Measurements from ENCODE around the gene NFASC. TPM values are rescaled to one million over a fixed set of nuclear protein-coding genes. Genes with fewer than 3 reads are reported as not detected.

The NFASC gene
- total RNA-seq, 1 experiment from 2014 or later: 1.6 TPM

DNA sequence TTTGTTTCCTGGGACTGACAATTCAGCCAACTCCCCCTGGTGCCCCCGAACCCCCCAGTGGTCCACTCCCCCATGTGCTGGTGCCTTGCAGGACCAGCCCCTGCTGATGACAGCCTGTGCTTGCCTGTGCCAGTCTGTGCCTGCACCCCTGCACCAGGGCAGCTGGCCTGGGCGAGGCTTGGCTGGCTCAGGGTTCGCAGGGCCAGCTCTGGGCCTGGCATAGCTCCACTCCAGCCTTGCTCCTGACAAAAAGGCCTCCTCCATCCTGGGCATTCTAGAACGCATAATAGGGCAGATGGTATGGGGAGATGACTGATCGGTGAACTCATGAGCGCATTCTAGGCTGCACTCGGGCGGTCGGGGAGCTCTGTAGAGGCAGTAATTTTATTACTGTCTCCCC is 177.7 kb downstream of the NFASC start:
- Histone ChIP-seq H3K9me3 (ENCODE audit: low read length) (no peaks in the 10 kb centered on the region), H4K20me1 (ENCODE audit: low read length) (no peaks in the 10 kb centered on the region), H3K9me2 (replicated peaks; ENCODE audit: low read length) (no peaks in the 10 kb centered on the region), H2AFZ (ENCODE audit: low read length) (no peak overlapping the region), H3K27ac (ENCODE audit: low read length) (no peak overlapping the region), H3K79me2 (ENCODE audit: low read length) (no peaks in the 10 kb centered on the region), H3F3A (ENCODE audit: low read length, unreplicated experiment) (no peaks in the 10 kb centered on the region), H3K4me1 (ENCODE audit: insufficient read depth, low read length) (no peaks in the 10 kb centered on the region), H3K4me3 (ENCODE audit: low read length) (no peak overlapping the region), H3K4me2 (ENCODE audit: low read length) (no peak overlapping the region), H3K27me3 (ENCODE audit: low read length) (peaks cover 100% of the 10 kb centered on the region), H3K9ac (ENCODE audit: low read length) (no peak overlapping the region), H3K36me3 (ENCODE audit: low read depth, low read length) (no peaks in the 10 kb centered on the region)
- no peak for ATAC-seq
- intact Hi-C loops (cut with micrococcal nuclease): no loop called here
- TF ChIP-seq, protein P1, sequence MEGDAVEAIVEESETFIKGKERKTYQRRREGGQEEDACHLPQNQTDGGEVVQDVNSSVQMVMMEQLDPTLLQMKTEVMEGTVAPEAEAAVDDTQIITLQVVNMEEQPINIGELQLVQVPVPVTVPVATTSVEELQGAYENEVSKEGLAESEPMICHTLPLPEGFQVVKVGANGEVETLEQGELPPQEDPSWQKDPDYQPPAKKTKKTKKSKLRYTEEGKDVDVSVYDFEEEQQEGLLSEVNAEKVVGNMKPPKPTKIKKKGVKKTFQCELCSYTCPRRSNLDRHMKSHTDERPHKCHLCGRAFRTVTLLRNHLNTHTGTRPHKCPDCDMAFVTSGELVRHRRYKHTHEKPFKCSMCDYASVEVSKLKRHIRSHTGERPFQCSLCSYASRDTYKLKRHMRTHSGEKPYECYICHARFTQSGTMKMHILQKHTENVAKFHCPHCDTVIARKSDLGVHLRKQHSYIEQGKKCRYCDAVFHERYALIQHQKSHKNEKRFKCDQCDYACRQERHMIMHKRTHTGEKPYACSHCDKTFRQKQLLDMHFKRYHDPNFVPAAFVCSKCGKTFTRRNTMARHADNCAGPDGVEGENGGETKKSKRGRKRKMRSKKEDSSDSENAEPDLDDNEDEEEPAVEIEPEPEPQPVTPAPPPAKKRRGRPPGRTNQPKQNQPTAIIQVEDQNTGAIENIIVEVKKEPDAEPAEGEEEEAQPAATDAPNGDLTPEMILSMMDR (conservative IDR thresholded peaks at IDR 0.05; ENCODE audit: low read depth, low read length): no peak
- no peak for TF ChIP-seq EZH2phosphoT487 (IDR thresholded peaks at IDR 0.05; ENCODE audit: borderline replicate concordance, low read length)
- no peak for TF ChIP-seq EZH2 (IDR thresholded peaks at IDR 0.05; ENCODE audit: low read length, unreplicated experiment)
- DNase-seq: no peak
- ChIA-PET POLR2A (ENCODE audit: unreplicated experiment) (no interaction called here), CTCF (interaction anchor here (1.5 kb wide), 1 partner anchor 13 kb away, joined by 6 read pairs; no protein-coding TSS in a partner anchor)
- no TSS peak for BruUV-seq (replicated peaks)

DNA sequence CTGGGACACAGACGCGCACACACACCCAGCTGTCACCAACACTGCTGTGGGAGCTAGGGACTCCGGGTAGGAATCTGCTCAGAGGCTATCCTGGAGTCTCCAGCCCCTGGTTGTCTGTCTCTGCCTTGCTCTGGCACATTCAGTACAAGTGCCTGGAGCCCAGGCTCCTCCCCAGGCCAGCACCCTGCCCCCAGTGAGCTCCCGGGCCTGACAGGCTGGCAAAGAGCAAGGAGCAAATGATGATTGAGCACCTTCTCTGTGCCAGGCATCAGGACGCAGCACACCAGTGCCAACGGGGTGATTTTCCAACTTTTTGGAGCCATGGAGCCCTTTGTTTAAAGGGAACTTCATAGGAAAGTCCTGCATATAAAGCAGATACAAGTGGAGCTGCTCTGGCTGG is 178.8 kb downstream of the NFASC start:
- intact Hi-C loops (cut with micrococcal nuclease): no loop called here
- ChIA-PET POLR2A (ENCODE audit: unreplicated experiment) (no interaction called here), CTCF (no interaction called here)
- no peak overlapping the region for H2AFZ ChIP-seq (ENCODE audit: low read length)
- no TSS peak for BruUV-seq (replicated peaks)
- H3K27ac ChIP-seq (ENCODE audit: low read length): no peak overlapping the region
- no peaks in the 10 kb centered on the region for H3K9me3 ChIP-seq (ENCODE audit: low read length)
- peaks cover 99% of the 10 kb centered on the region for H3K27me3 ChIP-seq (ENCODE audit: low read length)
- H4K20me1 ChIP-seq (ENCODE audit: low read length): no peaks in the 10 kb centered on the region
- ATAC-seq: no peak
- H3K9me2 ChIP-seq (replicated peaks; ENCODE audit: low read length): no peaks in the 10 kb centered on the region
- no peak overlapping the region for H3K4me2 ChIP-seq (ENCODE audit: low read length)
- no peak overlapping the region for H3K4me3 ChIP-seq (ENCODE audit: low read length)
- H3K36me3 ChIP-seq (ENCODE audit: low read depth, low read length): no peaks in the 10 kb centered on the region
- H3K79me2 ChIP-seq (ENCODE audit: low read length): no peaks in the 10 kb centered on the region
- DNase-seq: no peak
- H3K9ac ChIP-seq (ENCODE audit: low read length): no peak overlapping the region
- H3K4me1 ChIP-seq (ENCODE audit: insufficient read depth, low read length): no peaks in the 10 kb centered on the region
- no peak for TF ChIP-seq EZH2 (IDR thresholded peaks at IDR 0.05; ENCODE audit: low read length, unreplicated experiment)
- H3F3A ChIP-seq (ENCODE audit: low read length, unreplicated experiment): no peaks in the 10 kb centered on the region

DNA sequence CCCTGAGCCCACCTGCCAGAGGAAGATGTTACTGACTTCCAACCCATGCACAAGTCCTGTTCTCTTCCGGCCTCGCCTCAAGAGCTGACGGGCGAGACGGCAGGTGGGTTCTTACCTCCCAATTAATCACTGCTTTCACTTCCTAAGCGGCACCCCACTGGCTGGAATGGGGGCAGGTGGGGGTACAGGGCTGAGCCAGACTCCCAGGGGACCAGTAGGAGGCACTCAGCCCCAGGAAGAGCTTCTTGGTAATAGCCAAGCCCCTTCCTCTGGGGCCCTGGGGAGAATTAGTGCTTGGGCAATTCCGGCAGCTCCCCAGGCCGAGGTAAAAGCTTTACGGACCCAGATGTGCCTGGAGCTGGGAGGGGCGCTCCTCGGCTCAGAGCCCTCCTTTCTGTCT is 182.0 kb downstream of the NFASC start:
- no peak overlapping the region for H2AFZ ChIP-seq (ENCODE audit: low read length)
- no peaks in the 10 kb centered on the region for H3K9me2 ChIP-seq (replicated peaks; ENCODE audit: low read length)
- H3K4me1 ChIP-seq (ENCODE audit: insufficient read depth, low read length): no peaks in the 10 kb centered on the region
- no TSS peak for BruUV-seq (replicated peaks)
- H3K27me3 ChIP-seq (ENCODE audit: low read length): peaks cover 91% of the 10 kb centered on the region
- H3K27ac ChIP-seq (ENCODE audit: low read length): no peak overlapping the region
- H3K4me3 ChIP-seq (ENCODE audit: low read length): no peak overlapping the region
- DNase-seq (no peak), ATAC-seq (no peak)
- no peaks in the 10 kb centered on the region for H4K20me1 ChIP-seq (ENCODE audit: low read length)
- no peaks in the 10 kb centered on the region for H3K9me3 ChIP-seq (ENCODE audit: low read length)
- H3K4me2 ChIP-seq (ENCODE audit: low read length): no peak overlapping the region
- TF ChIP-seq EZH2 (IDR thresholded peaks at IDR 0.05; ENCODE audit: low read length, unreplicated experiment) (no peak), EZH2phosphoT487 (IDR thresholded peaks at IDR 0.05; ENCODE audit: borderline replicate concordance, low read length) (no peak)
- TF ChIP-seq, protein P1 (conservative IDR thresholded peaks at IDR 0.05; ENCODE audit: low read depth, low read length): no peak
- no peaks in the 10 kb centered on the region for H3F3A ChIP-seq (ENCODE audit: low read length, unreplicated experiment)
- CTCF ChIA-PET: interaction anchor here (1.6 kb wide), 1 partner anchor 9 kb away, joined by 5 read pairs; no protein-coding TSS in a partner anchor
- intact Hi-C loops (cut with micrococcal nuclease): no loop called here
- H3K9ac ChIP-seq (ENCODE audit: low read length): no peak overlapping the region
- no peaks in the 10 kb centered on the region for H3K79me2 ChIP-seq (ENCODE audit: low read length)
- POLR2A ChIA-PET (ENCODE audit: unreplicated experiment): no interaction called here
- H3K36me3 ChIP-seq (ENCODE audit: low read depth, low read length): no peaks in the 10 kb centered on the region
